HG02870 (cell line): ENCODE results near the gene ZNF343.

ENCODE experiments used
- ATAC-seq: cut with Tn5 transposase; IDR thresholded peaks from one replicate; pipeline ENCODE4 v1.9.1; 2021; ENCODE audit warnings: mild to moderate bottlenecking, moderate library complexity; ENCODE audit not compliant: unreplicated experiment

Gene ZNF343

DNA sequence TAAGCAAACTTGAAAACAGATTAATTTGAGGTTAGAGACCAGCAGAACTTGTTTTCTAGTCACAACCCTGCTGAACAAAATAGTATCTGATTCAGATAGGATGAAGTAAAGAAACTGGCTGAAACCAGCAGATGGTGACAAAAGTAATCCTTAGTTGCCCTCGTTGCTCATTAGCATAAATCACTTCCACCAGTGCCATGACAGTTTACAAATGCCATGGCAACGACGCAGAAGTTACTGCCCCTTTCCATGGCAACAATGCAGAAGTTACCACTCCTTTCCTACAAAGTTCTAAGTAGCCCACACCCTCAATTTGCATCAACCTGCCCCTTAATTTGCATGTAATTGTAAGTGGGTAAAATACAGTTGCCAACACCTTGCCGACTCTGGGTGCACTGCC is 61.9 kb downstream of the ZNF343 start:
- no peak for ATAC-seq
